Renal cortical epithelial cell (primary cell): ENCODE data around the gene RNF111. TPM values are rescaled to one million over a fixed set of nuclear protein-coding genes. Genes with fewer than 3 reads are reported as not detected.
"Not testable (repeated sequence)": the region's sequence is repeated elsewhere in the genome, so short reads cannot be mapped to it uniquely, and the experiment has no call there.

Experiments used
- DNase-seq: peaks from one replicate; pipeline ENCODE4 v3.0.0-alpha.2; 2011; ENCODE audit warnings: low read depth
- total RNA-seq: library from RNA; depleted of rRNA; stranded (reverse); fragments of >200 nt; gene quantifications from 2 replicates; pipeline ENCODE4 v1.2.3, GENCODE V29; 2014

Gene RNF111
- total RNA-seq, 1 donor from 2014 or later, result 39.6 TPM

DNA sequence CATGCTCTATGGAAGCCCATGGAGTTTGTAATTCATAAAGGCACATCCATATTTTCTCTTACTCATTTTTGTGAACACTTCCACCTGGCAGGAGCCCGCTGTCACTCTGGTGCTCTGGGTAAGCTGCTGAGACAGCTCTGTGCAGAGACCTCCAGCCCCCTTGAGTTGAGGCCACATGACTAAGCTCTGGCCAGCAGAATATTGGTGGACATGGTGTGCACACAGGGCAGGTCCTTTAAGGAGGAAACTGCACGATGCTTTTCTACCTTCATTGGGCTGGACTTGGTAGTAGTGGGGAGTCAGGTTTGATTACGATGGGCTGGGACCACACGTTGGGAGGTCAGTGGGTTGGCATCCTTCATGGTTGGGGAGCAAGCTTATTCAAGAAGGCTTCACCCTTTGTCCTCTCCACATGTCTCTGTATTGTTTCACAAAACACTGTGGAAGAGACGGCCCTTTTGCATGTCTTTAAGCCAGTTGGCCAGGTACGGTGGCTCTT, 146.5 kb downstream of the RNF111 start:
- no peak for DNase-seq

DNA sequence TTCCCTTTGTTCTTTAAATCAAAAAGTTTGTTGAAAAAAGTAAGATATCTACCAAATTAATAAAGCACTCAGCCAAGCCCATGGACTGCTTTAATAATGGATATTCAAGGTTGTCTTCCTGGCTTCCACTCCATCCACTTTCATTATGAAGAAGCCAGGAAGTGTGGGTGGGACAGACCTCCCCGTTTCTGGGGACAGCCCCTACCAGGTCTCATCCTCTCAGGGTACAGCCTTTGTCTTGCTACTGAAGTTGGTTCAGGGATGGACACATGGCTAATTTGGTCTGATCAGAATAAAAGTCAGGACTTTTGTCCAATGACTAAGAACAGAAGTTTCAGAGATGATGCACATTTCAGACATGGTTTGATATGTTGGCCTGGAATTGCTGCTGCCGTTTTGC, 150.1 kb downstream of the RNF111 start:
- no peak for DNase-seq

DNA sequence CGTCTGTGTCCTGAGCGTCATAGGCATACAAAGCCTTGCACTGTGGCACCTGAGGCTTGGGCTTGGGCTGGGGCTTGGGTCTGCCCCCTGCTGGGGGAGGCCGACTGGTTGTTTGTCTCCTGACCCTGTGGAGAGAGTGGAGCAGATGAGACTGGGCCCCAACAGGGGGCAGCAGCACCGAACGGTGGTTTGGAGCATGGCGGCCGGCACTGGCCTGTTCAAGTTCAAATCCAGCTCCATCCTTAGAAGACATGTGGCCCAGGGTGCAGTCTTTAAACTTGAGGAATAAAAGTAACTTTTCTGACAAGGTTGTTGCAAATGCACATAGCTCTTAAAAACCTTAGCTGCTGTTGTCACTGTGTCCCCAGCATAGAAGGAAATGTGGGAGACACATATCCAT, 150.8 kb downstream of the RNF111 start:
- DNase-seq, result peak; percentile 25

DNA sequence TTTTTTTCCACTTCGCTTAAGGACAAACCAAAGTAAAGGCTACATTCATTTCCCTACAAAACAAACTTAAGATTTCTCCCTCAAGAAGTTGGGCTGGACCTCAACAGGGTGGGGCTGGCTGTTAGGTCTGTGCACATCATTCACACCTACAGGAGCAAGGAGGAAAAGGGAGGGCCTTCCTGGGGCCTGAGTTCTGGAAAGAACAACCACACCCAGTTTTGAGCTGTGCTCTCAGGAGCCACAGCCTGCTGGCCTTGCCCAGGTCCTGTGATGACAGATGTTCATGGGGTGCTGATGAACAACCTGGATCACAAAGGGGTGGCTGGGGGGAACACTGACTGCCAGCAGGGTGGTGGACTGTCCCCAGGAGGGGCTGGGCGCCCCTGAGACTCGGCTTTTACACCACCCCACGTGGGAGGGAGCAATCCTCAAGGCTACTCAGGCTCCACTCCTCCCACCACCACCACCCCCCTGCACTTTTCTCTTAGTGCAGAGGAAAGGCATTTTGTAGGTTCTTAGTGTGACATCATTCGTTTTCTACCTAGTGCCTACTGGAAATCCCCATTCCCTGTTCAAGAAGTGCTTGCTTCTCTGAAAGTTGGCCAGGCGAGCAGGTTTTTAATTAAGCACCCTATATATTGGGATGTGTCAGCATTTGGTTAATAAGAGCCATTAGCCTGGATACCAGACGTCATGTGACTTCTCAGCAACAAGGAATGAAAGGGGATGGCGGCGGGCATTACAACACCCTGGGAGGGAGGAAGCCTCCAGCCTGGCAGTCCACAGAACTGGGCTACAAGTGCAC, 153.2 kb downstream of the RNF111 start:
- DNase-seq, result peak; percentile 75

DNA sequence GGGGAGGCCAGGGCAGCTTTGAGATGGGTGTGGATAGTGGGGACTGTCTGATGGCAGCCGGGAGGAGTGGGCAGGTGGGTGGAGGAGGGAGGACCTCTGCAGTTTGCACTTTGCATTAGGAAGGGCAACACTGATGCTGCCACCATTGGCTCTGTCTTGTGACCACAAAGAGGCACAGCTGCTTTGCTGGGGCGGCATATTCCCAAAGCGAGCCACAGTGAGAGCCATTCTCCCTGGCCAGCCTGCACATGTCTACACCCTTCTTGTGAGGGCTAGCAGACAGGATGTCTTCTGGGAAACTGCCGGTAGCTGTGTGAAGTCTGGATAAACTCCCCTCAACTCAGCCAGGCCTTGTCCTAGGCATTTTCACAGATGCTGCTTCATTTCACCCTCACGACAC, 155.8 kb downstream of the RNF111 start:
- DNase-seq, result no peak

DNA sequence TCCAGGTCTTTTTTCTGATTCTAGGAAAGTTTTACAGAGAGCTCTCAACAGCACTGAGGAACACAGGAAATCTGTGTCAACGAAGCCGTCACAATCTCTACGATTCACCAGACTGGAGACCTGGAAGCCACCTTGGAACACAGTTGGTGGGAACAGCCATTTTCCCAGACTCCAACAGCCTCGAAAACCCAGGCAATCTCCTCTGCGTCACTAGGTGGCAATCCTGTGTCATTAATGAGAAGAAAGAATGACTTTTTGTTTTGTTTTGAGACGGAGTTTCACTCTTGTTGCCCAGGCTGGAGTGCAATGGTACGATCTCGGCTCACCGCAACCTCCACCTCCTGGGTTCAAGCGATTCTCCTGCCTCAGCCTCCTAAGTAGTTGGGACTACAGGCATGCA, 157.1 kb downstream of the RNF111 start:
- not testable (repeated sequence) for DNase-seq

Other genes starting within 250 kb of the RNF111 start
- gene ADAM10, start 238.0 kb upstream of the RNF111 start, total RNA-seq, result 214 and 540 TPM in 2 replicates
- gene MINDY2, start 216.4 kb upstream of the RNF111 start, total RNA-seq, result 26.7 and 48.3 TPM in 2 replicates
- gene SLTM, start 54.0 kb upstream of the RNF111 start, total RNA-seq, result 37.5 and 124 TPM in 2 replicates
- 2.0 and 19.4 TPM in 2 replicates for gene CCNB2, start 117.5 kb downstream of the RNF111 start, total RNA-seq
- gene LDHAL6B, start 219.2 kb downstream of the RNF111 start, total RNA-seq, result not detected in 2 replicates